PC-3 (cell line): ENCODE results near the gene DLGAP4.

Experiments
- EZH2 ChIP-seq: fragments of 300-600 bp; sonication (generic); IDR thresholded peaks from one replicate; pipeline ENCODE4 v1.6.1; 2017; ENCODE audit warnings: antibody characterized with exemption, mild to moderate bottlenecking, low read length; ENCODE audit not compliant: unreplicated experiment
- EZH2phosphoT487 ChIP-seq: fragments of 300-600 bp; sonication (generic); IDR thresholded peaks from 2 replicates; pipeline ENCODE4 v1.6.1; 2018; ENCODE audit warnings: mild to moderate bottlenecking, antibody characterized with exemption, low read length, borderline replicate concordance
- TF ChIP-seq, protein P1 (sequence below): fragments of 300-600 bp; sonication (generic); conservative IDR thresholded peaks from 2 replicates; pipeline ENCODE4 v1.5.1; 2017; ENCODE audit warnings: antibody characterized with exemption, low read depth, mild to moderate bottlenecking, low read length

- TF ChIP-seq EZH2phosphoT487 (no peak), EZH2 (no peak)
- TF ChIP-seq, protein P1, sequence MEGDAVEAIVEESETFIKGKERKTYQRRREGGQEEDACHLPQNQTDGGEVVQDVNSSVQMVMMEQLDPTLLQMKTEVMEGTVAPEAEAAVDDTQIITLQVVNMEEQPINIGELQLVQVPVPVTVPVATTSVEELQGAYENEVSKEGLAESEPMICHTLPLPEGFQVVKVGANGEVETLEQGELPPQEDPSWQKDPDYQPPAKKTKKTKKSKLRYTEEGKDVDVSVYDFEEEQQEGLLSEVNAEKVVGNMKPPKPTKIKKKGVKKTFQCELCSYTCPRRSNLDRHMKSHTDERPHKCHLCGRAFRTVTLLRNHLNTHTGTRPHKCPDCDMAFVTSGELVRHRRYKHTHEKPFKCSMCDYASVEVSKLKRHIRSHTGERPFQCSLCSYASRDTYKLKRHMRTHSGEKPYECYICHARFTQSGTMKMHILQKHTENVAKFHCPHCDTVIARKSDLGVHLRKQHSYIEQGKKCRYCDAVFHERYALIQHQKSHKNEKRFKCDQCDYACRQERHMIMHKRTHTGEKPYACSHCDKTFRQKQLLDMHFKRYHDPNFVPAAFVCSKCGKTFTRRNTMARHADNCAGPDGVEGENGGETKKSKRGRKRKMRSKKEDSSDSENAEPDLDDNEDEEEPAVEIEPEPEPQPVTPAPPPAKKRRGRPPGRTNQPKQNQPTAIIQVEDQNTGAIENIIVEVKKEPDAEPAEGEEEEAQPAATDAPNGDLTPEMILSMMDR: no peak
Observed at GRCh38 chr20:36550790-36551299, 244.7 kb downstream of the DLGAP4 start.
